Stimulated activated CD4-positive, alpha-beta T cell treated with anti-CD3 and anti-CD28 coated beads, Interleukin-4, amount 100 ng/mL, for 1 hour (primary cell): ENCODE results near the gene PROS1.

Source experiments
- DNase-seq: peaks from one replicate; pipeline ENCODE4 v3.0.0-alpha.2; 2020

Gene PROS1

DNA sequence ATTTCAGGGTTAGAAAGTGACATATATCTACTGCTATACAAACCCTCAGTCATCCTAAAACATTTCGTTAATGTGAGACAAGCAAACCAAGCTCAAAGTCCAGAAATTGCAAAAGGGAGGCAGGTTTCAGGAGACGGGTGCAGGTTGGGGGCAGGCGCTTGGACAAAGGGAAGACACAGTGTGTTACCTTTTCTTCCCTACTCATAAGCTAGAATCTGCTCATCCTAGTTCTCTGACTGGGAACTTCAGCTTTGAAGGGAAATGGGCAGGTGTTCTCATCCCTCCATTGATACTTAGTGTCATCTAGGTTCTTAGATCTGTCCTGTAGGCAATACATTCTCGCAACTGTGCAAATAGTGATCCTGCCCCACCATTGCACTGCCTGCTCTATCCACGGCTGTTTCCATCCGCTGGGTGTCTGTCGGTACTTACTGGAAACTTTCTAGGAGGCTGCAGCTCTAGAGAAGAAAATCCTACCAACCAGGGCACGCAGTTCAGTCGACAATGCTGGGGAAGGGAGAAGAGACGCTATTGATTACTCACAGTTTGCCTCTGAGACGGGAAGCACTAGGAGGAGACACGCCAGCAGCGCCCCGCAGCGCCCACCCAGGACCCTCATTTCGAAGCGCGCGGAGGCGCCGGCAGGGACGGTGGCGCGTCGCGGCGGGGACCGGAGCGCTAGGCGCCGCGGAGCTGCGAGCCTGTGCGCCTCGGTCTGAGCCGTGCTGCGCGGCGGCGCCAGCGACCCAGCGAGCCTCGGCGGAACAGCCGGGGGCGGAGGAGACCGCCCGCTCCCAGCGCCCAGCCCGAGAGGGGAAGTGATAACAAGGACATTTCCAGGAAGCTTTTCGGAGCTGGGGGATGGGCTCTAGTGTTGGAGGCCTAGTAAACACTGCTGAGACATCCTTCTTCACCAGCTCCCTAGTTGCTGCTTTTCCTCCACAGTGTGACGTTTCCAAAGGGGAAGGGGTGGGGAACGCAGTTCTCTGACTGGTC is at the start of gene PROS1:
TSS of gene PROS1 (minus strand) at position 766 of the 996 bp plus-strand sequence. CDS start at position 619, 147 bp downstream.
- DNase-seq = peak; percentile 35

DNA sequence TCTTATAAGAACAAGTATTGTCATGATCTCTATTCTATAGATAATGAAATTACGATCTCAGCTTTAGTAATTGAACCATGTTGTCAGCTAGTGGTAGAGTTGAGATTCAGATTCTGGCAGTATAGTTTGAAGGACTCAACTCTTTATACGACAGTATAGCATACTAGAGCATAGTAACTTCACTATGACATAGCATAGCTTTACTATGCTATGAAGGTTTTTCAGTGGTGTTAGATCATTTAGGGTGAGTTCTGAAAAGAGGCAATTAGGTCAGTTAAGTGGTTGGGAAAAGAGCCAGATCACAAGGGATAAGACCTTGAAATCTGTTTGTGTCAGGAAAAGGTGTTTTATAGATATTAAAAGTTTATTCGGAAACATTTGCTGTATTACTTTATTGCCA is 46.6 kb upstream of the PROS1 start:
- no peak for DNase-seq

DNA sequence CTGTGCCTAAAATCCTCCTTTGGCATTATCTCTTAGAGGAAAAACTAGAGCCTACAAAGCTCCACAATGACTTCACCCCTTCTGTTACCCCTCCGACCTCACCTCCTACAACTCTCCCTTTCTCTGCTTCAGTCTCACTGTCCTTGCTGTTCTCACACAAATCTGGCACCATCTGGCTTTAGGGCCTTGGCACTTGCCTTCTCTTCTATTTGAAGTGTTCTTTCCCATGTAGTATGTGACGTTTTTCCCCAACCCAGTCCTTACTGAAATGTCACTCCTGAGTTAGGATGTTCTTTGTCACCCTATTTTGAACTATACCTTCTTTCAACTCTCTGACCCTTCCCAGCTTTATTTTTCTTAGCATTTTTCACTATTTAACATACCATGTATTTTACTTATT is 46.0 kb upstream of the PROS1 start:
- no peak for DNase-seq

DNA sequence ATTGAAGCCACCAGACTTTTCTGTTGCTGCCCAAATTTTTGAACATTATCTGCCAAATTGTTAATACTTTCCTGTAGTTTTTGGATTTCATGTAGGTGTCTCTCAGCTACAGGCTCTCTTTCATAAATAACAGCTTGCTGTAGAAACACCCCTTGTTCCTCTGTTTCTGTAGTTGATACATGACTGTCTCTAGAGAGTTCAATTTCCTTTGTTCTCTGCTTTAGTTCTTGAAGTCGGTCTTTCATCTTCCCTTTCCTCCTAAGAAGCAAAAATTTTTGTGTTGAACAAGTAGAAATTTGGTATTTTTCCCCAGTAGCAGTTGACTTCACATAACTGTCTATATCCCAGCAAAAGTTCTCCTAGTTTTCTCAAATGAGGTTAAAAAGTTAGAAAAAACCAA is 41.3 kb upstream of the PROS1 start:
- DNase-seq = no peak

DNA sequence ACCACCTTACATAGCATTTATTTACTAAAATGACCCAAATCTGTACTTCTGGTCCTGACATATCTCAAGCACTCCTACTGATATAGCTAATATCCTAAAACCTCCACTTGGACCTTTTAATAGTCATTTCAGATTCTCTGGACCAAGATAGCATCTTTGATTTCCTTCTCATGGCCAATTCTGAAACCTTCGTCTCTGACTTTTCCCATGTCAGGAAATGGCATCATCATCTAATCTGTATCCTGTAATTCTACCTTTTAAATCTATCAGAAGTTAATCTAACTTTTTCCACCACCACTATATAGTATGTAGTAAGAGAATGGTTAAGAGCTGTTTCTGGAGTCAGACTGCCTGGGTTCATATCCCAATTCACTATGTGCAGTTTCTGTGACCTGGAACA is 38.5 kb upstream of the PROS1 start:
- no peak for DNase-seq

DNA sequence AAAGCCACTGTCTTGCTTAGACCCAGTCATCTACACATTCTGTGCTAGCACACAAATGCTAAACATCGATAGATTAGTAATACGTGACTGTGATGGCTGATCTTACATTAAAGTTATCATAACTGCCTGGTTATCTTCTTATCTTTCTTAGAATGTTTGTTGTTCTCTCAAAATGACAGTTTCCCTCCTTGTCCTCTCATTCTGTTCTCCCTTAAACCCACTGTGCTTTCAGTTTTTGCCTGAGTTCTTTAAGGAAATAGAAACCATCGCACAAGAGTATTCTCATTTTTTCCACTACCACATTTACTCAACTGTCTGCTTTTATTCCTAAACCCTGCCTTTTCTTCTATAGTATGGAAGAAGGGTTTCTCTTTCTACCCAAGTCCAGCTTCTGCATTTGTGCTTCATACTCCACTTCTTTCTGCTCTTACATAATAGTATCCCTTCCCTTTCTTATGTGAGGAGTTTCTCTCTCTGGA is 37.6 kb upstream of the PROS1 start:
- no peak for DNase-seq

DNA sequence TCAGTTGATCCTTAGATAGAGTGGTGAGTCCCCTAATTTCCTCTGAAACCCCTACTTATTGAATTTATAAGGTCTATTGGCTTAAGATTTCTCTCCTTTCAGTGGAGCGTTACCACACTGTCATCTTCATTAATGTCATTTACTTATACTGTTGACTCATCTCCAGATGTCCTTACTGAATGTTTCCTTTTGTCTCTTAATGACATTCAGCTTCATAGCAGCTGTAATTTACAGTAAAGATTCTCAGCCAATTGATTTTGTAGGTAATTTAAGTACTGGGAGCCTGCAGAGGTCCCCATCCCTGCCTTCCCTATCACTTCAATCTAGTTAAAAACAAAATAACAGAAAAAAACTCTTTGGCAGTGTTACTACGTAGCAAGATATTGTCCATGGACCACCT is 35.9 kb upstream of the PROS1 start:
- DNase-seq = no peak

DNA sequence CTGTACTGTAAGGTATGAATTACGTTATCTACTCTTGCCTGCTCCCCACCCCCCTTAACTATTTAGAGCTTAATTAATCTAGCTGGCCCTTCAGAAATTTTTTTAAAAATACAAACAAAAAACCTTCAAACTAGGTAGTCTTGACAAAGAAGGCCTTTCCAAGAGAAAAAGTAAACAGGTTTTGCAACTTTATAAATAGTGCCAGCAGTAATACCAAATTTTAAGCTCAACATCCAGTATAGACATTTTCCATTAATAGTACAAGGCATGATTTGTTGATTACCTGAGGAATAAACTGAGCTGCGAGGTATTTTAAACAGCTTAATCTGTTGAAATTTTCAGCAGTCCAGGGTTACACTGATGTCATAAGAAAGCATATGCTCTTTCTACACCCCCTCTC is 34.6 kb upstream of the PROS1 start:
- DNase-seq = no peak

DNA sequence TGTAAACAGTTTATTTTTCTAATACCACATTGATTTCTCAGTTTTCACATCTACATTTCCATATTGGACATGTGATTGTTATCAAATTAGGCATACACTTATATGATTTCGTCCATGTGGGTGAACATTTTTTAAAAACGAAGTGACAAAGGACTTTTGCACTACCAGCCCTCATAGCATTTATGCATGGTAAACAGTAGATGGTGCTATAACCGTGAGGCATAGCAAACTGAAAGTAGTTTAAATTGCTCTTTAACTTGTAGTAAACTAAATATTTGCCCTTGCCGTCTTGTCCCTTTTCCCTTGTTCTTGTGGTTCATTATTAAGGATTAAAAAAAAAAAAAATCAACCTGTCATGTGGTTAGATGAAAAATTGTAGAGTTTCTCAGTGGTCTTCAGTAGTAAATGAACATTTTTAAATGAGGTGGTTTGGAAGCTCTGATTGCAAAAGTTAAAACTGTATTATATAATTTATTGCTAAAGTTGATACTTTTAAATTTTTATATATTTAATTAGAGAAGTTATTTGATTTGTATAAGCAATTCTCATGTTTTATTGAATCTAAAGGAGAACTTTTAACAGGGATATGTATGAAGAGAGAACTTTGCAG is 30.7 kb upstream of the PROS1 start:
- DNase-seq = no peak

DNA sequence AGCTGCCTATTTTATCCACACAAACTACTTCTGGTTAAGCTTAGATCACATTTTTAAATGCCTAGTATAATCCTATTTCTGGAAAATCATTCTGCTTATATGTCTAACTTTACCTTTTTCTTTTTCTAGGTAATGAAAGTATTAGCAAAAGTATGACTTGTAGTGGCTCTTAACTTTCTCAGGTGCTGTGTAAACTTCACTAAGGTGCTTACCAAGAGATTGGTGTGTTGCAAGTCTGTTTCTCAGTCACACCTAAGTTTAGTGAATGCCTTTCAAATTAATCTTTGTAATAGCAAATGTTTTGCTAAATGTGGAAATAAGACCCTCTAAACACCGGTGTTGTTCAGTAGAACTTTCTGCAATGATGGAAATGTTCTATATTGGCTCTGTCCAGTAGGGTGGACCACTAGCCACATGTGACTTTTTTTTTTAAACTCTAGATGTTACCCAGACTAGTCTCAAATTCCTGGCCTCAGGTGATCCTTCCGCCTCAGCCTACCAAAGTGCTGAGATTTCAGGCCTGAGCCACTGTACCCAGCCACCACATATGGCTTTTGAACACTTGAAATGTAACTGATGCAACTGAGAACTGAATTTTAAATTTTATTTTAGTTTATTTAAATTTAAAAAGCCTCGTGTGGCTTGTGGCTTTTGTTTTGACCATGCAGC is 28.3 kb upstream of the PROS1 start:
- no peak for DNase-seq

DNA sequence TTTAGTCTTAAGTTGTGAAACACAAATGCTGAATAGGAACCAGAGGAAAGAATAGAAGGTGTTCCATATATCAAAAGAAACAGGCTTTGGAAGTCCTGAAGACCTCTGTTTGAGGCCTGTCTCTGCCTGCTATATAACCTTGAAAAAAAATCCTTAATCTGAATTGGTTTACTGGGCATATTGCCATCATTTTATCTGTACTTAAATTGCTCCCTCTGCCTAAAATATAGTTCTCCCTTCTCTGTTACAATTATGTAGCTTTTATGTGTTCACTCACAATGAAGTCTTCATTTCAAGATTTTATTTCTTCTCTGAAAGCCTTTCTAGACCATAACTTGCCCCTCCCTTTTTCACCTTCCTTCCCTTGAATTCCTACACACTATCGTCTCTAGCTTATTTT is 27.5 kb upstream of the PROS1 start:
- DNase-seq = no peak

DNA sequence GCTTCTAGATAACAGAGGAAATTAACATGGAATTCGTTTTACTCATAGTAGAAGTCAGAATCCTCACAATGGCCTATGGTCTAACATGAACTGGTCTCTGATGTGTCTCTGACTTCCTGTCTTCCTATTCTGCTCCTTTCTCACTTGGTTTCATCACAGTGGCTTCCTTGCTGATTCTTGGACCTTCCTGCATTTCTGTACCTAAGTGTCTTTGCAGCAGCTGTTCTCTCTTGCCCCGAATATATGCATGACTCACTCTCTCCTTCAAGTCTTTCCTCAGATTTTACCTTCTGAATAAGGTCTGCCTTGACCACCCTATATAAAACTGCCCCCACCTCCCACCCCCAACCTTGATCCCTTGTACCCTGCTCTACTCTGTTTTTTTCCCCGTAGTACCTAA is 20.4 kb upstream of the PROS1 start:
- DNase-seq = no peak

DNA sequence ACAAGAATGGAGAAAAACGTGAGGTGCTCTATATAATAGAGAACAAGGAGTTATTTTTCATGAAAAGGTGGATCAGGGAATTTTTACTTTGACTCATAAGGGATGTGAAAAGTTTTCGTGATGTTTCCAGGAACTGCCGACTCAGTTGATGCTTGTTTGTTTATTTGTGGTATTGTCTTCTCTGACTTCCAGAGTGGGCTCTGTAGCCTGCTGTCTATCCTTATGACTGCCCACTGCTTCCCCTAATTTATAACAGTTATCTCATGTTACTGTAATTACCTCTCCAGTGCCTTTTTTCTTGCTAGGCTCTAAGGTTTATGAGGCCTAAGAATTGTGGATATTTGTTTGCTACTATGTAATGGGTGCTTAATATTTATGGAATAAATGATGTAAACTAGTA is 18.5 kb upstream of the PROS1 start:
- DNase-seq = no peak

DNA sequence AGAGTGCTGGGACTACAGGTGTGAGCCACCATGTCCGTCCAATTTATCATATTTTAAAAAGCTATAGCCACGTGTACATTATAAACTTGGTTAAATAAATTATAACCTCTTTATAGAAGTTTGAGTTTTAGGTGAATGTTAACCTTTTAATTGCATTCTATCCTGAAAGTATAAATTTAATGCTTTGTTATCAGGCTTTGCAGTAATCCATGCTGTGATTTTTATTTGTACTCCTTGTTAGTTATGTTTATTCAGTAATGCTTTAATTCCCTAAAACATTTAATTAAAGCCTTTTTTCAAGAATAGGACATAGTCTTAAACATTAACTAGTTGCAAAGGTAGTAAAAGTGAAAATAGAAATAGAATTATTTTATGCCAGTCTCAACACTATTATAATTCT is 17.9 kb upstream of the PROS1 start:
- DNase-seq = no peak

DNA sequence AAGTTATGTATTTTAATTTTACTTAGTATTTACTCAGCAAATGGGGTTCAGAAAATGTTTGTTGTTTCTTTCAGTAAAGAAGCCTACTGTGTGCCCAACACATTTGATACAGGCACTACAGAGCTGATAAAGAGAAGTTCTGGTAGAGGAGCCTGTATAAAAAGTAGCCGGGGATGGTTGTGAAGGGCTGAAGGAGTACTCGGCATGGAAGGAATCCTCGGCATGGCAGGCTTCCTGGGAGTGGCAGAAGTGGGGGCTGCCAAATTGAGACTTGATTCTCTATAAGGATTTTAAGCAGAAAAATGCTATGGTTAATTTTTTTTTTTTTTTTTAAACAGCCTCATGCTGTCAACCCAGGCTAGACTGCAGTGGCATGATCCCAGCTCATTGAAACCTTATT is 15.5 kb upstream of the PROS1 start:
- DNase-seq = no peak

DNA sequence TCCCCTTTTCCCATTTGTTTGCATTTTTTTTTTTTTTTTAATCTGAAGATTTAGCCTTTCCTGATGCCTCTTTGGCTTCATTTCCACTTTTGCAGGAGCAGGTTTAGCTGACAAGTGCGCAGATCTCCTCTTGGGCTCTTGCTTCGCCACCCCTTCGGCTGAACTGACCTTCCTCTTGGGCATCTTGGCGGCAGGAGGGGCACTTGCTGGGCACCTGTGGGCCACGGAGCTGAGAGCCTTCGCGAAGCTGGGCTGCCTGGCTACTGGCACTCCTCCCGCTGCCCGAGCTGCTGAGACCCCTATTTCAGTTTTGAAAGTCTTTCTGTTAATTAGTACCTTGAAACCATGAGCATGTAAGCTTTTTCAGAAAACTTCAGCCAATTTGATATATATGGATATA is 15.1 kb upstream of the PROS1 start:
- DNase-seq = no peak

DNA sequence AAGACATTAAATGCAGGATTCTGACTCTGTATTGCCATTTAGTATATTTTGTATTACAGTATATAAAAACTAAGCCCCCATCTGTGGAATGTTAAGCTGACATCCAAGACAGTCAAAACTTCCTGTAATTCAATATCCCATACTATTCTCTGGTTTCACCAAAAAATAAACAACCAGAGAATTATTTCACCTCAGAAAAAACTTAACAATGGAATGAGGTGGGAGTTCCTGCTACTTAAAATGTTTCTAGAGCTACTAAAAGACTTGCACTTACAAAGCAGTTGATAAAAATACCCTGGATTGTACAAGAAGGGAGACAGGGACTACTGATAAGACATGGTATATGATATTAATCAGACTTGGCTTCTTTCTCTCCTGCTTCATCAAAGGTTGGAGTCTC is 14.6 kb upstream of the PROS1 start:
- no peak for DNase-seq

DNA sequence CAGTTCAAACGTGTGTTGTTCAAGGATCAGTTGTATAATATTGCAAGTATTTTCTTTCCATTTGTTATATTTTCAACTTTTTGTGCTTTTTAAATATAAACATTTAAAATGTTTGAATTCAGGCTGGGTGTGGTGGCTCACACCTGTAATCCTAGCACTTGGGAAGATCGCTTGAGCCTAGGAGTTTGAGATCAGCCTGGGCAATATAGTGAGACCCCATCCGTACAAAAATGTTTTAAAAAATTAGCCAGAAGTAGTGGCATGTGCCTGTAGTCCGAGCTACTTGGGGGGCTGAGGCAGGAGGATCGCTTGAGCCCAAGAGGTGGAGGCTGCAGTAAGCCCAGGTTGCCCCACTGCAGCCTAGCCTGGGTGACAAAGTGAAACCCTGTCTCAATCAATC is 10.9 kb upstream of the PROS1 start:
- DNase-seq = no peak

DNA sequence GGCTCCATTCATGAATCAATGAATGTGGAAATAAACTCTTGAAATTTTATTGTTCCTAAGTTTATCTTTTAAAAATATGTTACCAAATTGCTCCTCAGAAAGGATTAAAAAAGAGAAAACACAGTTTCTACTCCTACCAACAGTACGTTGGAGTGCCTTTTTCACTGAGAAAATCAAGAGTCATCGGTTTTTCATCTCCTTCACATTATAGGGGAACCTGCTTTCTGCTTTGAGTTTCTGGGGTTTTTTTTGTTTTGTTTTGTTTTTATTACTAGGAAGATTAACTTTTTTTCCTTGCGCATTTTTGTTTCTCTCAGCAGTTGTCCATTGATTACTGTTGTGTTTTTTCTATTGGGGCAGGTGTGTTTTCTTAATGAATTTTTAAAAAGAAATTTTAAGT is 9.7 kb upstream of the PROS1 start:
- no peak for DNase-seq

DNA sequence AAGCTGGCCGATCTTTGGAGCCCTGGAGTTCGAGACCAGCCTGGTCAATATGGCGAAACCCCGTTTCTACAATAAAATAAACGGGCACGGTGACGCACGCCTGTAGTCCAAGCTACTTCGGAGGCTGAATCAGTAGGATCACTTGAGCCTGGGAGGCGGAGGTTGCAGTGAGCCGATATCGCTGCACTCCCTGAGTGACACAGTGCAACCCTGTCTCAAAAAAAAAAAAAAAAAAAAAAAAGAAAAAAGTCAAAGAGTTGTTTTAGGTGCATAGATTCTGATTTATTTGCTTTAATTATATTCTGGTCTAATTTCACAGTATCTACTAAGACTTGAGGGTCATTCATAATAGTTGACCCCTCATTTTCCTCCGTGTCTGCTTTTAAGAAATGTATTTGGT is 8.0 kb upstream of the PROS1 start:
- DNase-seq = no peak

DNA sequence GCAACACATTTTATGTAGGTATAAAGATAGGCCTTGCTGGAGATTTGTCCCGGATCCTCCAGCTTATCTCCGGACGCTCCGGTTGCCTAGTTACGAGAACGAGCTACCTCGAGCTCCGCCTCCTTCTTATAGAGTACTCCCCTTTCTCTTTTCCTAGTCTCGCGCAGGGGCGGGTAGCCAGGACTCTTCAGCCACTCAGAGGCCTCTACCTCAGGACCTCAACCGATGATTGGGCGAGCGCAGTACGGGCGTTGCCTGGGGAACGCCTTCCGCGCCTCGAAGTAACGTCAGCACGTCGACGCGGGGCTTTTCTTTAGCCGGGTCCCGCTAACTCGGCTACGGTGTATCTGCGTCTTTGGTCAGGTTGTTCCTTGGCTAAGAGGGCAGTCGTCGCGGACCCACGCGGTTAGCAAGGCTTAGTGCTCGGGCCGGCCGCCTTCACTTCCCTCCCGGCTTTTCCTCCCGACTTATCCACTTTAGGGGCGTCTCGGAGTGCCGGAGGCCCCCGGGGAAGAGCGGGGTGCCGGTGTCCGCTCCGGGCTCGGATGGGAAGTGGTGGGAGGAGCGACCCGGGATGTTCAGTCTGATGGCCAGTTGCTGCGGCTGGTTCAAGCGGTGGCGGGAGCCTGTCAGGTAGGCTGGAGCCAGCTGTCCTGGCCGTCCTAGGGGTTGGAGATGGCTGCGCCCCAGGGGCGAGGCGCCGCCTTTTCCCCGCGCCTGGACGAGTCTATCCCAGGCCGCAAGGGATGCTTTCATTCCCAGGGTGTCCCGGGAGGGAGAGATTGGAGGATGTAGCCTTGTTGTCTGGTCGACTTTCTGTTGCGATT is 6.4 kb upstream of the PROS1 start, which contains the start of gene ARL13B:
TSS of gene ARL13B (plus strand) at position 306 of the 827 bp plus-strand sequence. CDS start at position 575, 269 bp downstream.
- DNase-seq = peak; percentile 91

DNA sequence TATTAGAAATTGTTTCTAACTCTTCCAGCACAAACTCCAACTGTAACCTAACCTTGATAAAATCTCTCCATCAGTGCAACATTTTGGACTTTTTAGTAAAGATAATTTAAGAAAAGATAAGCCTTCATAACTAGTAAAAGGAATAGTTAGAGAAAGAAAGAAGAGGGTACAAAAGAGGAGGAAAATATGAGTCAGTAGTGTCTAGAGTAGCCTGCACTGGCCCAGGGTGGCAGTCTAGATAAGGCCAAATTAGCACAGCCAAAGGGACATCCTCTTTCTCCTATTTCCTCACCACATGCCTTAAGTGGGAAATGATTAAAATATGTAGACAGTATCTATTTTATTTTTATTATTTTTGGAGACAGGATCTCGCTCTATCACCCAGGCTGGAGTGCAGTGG is 3.7 kb downstream of the PROS1 start:
- DNase-seq = no peak

DNA sequence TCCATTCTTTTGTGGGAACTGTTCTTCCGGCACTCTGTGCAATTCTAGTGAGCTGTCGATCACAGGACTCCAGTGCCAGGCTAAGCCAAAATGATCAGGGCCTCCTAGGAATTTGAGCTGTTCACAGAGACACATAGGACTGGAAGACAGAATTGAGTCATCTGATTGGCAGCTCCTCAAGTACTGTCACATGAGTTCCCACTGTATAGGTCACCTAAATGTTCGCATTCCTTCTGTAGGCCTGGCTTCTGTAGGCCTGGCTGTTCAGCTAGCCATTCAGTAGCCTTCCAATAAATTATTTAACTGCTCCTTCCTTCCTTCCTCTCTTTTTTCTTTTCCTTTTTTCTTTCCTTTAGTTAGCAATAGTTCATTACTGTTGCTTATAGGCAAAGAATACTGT is 4.3 kb downstream of the PROS1 start:
- DNase-seq = no peak
